Activated T-cell treated with anti-CD3 and anti-CD28 coated beads for 4 hours (primary cell): ENCODE results near the gene MARCHF10.

Source experiments
- DNase-seq: peaks from one replicate; pipeline ENCODE4 v3.0.0-alpha.2; 2020

The MARCHF10 gene

GRCh38 chr17:62821189-62822079, 13.3 kb upstream of the MARCHF10 start:
- no peak for DNase-seq

DNA sequence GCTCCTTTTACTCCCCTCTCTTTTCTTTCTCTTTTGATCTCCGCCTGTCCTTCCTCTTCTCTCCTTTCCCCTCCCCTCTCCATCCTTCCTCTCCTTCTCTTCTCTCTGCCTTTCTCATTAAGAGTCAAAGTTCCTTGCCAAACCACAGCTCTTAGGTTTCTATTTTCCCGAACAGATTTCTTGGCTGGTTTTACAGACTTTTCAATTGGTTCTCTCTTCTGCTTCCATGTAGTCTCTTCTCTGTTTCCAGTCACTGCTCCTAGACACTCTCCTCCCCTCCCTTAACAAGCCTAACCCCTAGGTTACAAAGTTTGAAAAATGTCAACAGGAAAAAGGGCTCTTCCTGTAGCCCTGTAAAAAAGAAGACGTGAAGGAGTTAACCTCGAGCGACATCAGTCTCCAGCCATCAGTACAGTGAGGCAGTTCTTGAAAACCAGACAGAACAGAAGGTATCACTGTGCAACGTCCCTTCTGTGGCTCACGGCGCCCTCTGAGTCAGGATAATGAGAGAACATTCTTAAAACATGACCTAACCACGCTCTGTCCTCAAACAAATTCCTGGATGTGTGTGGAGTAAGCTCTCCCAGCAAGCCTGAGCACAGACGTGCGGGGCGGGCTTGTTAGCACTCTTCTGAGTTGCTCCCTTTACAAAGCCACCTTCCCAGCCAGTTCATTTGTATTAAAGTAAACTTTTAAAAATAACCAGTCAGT, 11.6 kb upstream of the MARCHF10 start:
- no peak for DNase-seq

GRCh38 chr17:62818526-62818925, 10.4 kb upstream of the MARCHF10 start:
- no peak for DNase-seq

DNA sequence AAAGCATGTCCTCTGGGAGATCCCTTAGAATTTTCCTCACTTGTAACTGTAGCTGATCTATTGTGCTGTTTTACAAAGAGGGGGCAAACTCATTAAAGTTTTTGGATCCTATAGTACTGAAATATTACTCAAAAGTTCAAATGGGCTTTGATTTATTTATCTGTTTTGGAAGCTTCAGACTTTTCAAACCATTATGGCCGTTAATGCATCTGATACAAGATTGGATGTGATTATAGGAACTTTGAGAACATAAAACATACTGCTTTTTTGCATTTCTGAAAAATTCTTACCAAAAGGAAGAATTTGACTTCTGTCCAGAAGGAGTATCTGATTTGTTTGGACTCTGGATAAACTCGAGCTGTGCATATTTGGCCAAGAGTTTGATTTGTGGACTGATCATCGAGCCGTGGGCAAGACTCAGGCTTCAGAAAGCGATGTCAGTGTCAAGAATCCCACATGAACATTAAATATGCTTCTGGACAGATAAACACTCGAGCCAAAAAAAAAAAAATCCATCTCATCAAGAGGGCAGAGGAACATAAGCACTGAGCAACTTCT, 8.2 kb upstream of the MARCHF10 start:
- no peak for DNase-seq

- no peak for DNase-seq
Measured at GRCh38 chr17:62809656-62810055, 1.5 kb upstream of the MARCHF10 start.

DNA sequence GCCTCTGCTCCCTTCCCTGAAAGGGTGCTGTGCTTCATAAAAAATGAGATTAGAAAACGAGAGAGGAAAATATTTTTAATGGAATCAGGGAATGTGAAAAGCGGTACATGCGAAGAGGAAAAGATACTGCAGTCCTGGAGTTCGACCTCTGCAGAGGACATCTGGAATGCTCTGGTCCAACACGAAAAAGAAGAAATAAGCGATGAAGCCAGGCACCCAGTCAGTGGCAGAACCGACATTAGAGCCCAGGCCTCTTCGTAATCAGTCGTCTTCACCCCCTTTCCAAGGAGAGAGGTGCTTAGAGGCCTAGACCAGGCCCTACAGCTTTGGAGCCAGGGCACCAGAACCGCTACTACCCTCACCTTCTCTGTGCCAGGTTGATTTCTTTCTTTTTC, 459 bp upstream of the MARCHF10 start:
- DNase-seq: no peak

- no peak for DNase-seq
Measured at GRCh38 chr17:62805234-62805633, 2.9 kb downstream of the MARCHF10 start.

- no peak for DNase-seq
Measured at GRCh38 chr17:62804822-62805221, 3.3 kb downstream of the MARCHF10 start.

DNA sequence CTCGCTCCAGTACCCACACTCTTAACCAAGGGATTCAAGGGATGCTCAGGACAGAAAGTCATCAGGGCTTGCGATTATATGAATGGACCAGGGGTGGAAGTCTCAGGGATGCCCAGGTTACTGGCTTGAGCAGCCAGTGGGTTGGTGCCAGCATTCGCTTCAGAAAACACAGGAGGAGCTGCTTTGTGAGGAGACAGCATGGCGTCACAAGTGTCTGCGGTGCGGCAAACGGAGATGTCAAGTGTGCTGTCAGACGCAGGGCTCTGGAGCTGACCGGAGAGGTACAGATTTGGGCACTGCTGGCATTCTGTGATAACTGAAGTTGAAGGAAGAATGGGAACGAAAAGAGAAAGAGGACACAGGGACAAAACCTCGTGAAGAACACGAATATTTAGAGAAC, 4.1 kb downstream of the MARCHF10 start:
- no peak for DNase-seq

GRCh38 chr17:62802561-62803205, 5.4 kb downstream of the MARCHF10 start:
- no peak for DNase-seq

GRCh38 chr17:62801553-62802114, 6.5 kb downstream of the MARCHF10 start:
- DNase-seq: no peak

DNA sequence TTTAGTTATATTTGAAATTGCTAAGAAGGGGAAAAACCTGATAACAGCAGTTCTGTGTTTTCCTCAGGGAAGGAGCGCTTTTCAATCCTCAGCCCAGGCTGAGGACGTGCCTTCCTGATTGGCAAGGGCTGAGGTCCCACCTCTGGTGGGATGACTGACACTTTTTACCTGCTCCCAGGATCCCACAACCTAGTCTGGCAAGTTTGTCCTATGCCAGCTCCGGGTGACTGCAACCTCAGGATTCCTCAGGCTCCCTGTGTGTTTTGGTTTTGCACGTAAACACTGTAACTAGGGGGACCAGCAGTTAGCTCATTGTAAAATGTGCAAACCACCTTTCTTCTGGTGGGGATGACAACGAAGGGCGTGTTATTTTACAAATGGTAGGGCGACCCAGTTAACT, 7.5 kb downstream of the MARCHF10 start:
- DNase-seq: no peak

GRCh38 chr17:62797959-62798358, 10.2 kb downstream of the MARCHF10 start:
- DNase-seq: no peak

DNA sequence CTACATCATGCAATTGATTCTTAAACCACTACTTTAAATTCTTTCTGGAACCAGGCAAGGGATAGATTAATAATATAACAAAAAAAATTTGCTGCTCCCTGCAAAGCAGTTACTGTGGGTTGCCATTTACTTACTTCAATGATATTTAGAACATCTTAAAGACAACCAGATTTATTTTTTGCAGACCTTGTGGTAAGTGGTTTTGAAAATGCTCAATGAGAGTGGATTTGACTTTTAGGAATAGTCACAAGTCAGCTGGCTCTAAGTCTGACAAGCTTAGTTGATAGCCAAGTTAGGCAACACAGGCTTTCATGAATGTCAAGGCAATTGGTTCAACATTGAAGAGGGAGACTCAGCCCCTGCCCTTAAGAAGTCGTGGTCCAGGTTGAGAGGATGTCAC, 11.8 kb downstream of the MARCHF10 start:
- DNase-seq: no peak

DNA sequence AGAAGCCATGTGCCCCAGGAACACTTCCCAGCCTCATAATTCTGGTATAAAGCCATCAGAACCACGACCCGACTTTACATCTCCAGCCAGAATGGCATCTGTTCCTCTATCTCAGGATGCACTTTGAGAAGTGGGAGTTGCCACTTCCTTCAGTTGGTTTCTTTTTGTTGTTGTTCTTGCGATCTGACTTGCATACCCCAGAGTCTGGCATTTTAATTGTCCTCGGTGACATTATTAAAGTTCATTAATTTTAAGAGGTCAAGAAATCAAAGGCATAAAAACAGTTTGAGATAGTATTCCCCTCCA, 13.5 kb downstream of the MARCHF10 start:
- DNase-seq: no peak

DNA sequence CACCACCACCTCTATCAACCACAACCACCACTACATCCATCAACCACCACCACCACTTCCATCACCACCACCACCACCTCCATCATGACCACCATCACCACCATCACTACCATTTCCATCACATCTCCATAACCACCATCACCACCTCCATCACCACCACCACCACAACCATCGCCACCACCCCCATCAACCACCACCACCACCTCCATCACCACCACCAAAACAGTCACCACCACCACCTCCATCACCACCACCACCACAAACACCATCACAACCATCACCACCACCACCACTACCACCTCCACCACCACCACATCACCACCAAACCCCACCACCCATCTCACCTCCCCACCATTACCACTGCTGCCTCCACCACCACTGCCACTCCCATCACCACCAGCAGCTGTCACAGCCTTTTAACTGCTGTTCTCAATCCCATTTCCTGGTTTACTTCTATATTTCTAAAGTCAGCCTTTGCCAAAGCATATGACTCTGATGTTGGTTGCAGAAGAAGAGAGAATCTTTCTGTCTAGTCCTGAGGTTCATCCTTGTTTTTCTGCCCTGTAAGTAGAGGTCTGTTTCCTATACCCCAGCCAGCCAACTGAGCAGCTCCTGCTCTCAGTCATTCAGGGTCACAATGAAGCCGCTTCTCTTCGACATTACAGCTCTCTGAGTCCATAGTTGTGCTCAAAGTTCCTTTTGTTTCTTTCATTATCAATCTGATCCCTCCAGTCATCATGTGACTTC, 14.0 kb downstream of the MARCHF10 start:
- DNase-seq: no peak

DNA sequence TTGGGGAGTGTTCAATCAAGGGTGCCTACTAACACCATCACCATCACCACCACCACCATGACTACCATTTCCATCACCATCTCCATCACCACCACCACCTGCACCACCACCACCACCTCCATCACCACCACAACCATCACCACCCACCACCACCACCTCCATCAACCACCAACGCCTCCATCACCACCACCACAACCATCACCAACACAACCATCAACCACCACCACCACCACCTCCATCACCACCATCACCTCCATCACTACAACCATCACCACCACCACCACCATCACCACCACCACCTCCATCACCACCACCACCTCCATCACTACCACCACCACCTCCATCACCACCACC, 15.7 kb downstream of the MARCHF10 start:
- DNase-seq: no peak

DNA sequence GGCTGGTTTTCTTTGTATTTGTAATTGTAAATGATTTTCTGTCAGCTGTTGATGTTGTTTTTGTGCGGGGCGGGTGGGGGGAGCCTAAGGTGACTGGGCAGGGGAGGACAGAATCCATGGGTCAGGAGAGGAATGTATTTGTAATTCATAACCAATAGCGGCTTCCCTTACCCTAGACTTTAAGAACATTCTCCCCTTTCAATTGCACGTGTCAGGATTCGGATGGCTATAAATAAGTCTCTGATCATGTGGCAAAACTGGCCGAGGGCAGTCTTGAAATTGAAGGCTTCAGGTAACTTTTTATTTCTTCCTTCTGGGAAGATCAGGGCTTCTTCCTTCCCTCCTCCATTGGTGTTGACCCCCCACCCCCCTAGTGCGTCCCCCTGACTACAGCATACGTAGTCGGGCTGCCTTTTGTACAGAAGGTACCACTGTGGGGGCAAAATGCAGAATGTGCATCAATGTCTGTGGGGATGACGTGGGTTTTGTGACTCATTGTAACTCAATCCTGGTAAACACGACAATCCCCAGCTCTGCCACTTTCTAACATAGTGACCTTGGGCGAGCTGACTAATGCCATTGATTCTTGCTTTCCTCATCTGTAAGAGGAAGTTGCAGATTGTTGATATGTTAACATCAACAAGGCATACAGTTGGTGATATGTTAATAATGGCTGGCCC, 16.2 kb downstream of the MARCHF10 start:
- DNase-seq: no peak

DNA sequence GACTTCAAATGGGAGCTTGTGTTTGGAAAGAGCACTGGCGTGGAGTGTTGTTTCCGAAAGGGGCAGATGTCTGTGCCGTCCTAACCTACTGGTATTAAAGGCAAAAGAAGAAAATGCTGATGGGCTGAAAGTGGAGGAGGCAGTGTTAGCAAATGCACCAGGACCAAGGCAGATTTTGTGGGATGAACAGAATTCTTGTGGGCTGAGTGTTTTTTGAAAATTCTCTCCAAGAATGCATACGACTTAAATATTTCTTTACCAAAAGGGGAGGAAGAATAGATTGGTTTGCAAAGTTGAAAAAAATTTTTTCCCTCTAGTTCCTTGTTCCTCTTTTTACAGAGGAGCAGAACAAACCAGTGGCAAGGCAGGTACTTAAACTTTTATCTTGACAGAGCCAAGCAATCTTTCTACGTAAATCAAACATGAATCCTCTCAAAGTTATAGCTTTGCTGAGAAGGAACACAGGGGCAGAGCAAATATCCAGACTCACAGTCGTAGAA, 16.8 kb downstream of the MARCHF10 start:
- DNase-seq: no peak

GRCh38 chr17:62790564-62790986, 17.5 kb downstream of the MARCHF10 start:
- DNase-seq: no peak

DNA sequence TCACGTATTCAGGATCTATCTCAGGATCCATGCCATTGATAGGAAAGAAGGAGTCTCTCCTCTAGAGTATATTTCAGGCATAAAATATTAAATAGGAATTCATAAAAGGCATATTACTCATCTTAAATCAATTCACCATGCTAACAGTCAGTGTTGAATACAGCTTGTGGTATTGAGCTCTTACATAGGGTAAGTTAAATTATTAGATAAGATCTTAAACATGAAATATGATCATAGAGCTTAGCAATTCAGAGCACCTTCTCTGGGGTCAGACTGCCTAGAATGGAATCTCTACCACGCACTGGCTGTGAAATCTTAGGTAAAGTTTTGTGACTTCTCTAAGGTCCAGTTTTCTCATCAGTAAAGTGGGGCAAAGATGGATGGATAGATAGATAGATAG, 20.7 kb downstream of the MARCHF10 start:
- no peak for DNase-seq

DNA sequence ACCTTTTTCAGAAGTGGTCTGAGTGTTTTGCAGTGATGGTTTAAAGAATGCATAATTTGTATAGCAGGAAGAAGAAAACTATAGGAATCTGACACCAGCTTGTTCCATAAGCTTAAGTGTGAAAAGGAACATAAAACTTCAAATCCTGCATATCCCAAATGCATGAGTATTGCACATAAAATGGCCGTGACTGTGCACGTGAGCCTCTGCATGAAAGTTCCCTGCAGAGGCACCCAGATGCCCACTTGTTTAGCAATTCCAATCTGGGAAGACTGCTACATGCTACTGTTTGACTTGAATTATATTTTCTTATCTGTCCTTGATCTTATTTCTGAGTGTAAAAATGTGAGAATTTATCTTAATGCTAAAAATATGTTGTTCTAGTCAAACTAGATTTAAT, 21.5 kb downstream of the MARCHF10 start:
- DNase-seq: no peak
